HL-60 (cell line): Measurements from ENCODE around the gene DMRTB1.

Source experiments
- POLR2AphosphoS5 ChIP-seq: IDR thresholded peaks from 2 replicates; pipeline ENCODE4 v1.6.1; 2012; ENCODE audit warnings: low read depth
- SPI1 ChIP-seq: IDR thresholded peaks from 2 replicates; pipeline ENCODE4 v1.6.1; 2012; ENCODE audit warnings: low read depth, mild to moderate bottlenecking, borderline replicate concordance
- TF ChIP-seq, protein P1 (sequence below): IDR thresholded peaks from one replicate; pipeline ENCODE4 v1.5.1; 2011; ENCODE audit warnings: low read length, control low read depth, inconsistent platforms; ENCODE audit not compliant: insufficient read depth

DNA sequence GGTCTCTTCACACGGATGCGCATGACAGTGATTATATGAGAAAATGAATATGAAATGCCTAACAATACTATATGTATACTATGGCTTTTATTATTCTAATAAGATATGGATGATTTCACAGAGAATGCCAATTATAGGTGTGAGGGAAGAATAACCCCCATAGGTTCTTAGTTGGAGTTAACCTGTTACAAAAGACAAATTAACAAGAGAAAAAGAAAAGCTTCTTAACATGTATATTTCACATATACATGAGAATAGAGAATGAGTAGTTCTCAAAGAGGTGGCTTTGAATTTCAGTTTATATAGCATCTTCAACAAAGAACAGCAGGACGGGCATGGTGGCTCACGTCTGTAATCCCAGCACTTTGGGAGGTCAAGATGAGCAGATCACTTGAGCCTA is 24.0 kb upstream of the DMRTB1 start:
- TF ChIP-seq, protein P1, sequence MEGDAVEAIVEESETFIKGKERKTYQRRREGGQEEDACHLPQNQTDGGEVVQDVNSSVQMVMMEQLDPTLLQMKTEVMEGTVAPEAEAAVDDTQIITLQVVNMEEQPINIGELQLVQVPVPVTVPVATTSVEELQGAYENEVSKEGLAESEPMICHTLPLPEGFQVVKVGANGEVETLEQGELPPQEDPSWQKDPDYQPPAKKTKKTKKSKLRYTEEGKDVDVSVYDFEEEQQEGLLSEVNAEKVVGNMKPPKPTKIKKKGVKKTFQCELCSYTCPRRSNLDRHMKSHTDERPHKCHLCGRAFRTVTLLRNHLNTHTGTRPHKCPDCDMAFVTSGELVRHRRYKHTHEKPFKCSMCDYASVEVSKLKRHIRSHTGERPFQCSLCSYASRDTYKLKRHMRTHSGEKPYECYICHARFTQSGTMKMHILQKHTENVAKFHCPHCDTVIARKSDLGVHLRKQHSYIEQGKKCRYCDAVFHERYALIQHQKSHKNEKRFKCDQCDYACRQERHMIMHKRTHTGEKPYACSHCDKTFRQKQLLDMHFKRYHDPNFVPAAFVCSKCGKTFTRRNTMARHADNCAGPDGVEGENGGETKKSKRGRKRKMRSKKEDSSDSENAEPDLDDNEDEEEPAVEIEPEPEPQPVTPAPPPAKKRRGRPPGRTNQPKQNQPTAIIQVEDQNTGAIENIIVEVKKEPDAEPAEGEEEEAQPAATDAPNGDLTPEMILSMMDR, result no peak
- TF ChIP-seq POLR2AphosphoS5 (no peak), SPI1 (no peak)
